Gastrocnemius medialis (tissue), 4 donors: Measurements from ENCODE around the gene SLC25A11. TPM values are rescaled to one million over a fixed set of nuclear protein-coding genes. Genes with fewer than 3 reads are reported as not detected.

ENCODE experiments used
- ATAC-seq, 2 donors: fragments of 150-250 bp; one replicate each; pipeline ENCODE4 v1.9.1; 2016
- DNase-seq, 2 donors: peaks; one replicate each; pipeline ENCODE4 v3.0.0-alpha.2; 2019
- H3K27ac ChIP-seq, 4 donors: fragments of 200-600 bp; sonication (generic); 1 replicate in 1 of 4; 2 replicates in 3 of 4; pipeline ENCODE4 v1.5.1; 2016 to 2018; ENCODE audit warnings: mild to moderate bottlenecking in 2 of 4, moderate library complexity in 1 of 4
- H3K27me3 ChIP-seq, 3 donors: fragments of 200-600 bp; sonication (generic) in 2 of 3; 1 replicate in 1 of 3; 2 replicates in 2 of 3; pipeline versions ENCODE4 v1.5.1 to v1.6.0; 2016 to 2019; ENCODE audit warnings: mild to moderate bottlenecking in 1 of 3, moderate library complexity in 1 of 3
- H3K36me3 ChIP-seq, 2 donors: fragments of 200-600 bp; sonication (generic) in 1 of 2; one replicate each; pipeline ENCODE4 v1.5.1; 2017 to 2018
- H3K4me1 ChIP-seq, 2 donors: fragments of 200-600 bp; sonication (generic) in 1 of 2; one replicate each; pipeline ENCODE4 v1.5.1; 2016 to 2017; ENCODE audit warnings: mild to moderate bottlenecking in 2 of 2
- H3K4me3 ChIP-seq, 4 donors: fragments of 200-600 bp; sonication (generic) in 3 of 4; 1 replicate in 1 of 4; 2 replicates in 3 of 4; pipeline ENCODE4 v1.5.1; 2016 to 2019; ENCODE audit warnings: mild to moderate bottlenecking in 2 of 4
- H3K9me3 ChIP-seq, 3 donors: fragments of 200-600 bp; sonication (generic) in 2 of 3; 1 replicate in 1 of 3; 2 replicates in 2 of 3; pipeline ENCODE4 v1.5.1; 2016 to 2019
- POLR2A ChIP-seq, 2 donors: fragments of 450-650 bp; IDR thresholded peaks; one replicate each; pipeline ENCODE4 v1.6.1; 2017; ENCODE audit warnings: antibody characterized with exemption in 2 of 2, mild to moderate bottlenecking in 2 of 2, moderate library complexity in 2 of 2
- in situ Hi-C, 4 donors: fragments of 200-750 bp; cut with MboI; loops; one replicate each; pipeline versions ENCODE4 v1.15.0 to v1.8.0; 2017; ENCODE audit warnings: low sequenced_read_pairs in 4 of 4
- intact Hi-C: fragments of 100-400 bp; cut with DNase I; formaldehyde crosslinking; loops from one replicate; pipeline ENCODE4 v1.15.1; 2023; ENCODE audit warnings: low total_unique reads
- total RNA-seq, 4 donors: library from RNA; depleted of rRNA; stranded (reverse); fragments of >200 nt; gene quantifications; one replicate each; pipeline versions ENCODE4 v1.1.0 to v1.2.3, GENCODE V29; 2016
- TF ChIP-seq, protein P1 (sequence below), 5 experiments: fragments of 450-650 bp in 3 of 5; fragments of 200-600 bp in 2 of 5; sonication (generic) in 2 of 5; IDR thresholded peaks in 4 of 5; conservative IDR thresholded peaks in 1 of 5; 1 replicate in 4 of 5; 2 replicates in 1 of 5; pipeline ENCODE4 v1.5.1; 2016 to 2019; ENCODE audit warnings: antibody characterized with exemption in 5 of 5, mild to moderate bottlenecking in 3 of 5, moderate library complexity in 3 of 5

Gene SLC25A11
- total RNA-seq, 4 donors from 2014 or later, result 52.6 to 106 (median 81.7) TPM

DNA sequence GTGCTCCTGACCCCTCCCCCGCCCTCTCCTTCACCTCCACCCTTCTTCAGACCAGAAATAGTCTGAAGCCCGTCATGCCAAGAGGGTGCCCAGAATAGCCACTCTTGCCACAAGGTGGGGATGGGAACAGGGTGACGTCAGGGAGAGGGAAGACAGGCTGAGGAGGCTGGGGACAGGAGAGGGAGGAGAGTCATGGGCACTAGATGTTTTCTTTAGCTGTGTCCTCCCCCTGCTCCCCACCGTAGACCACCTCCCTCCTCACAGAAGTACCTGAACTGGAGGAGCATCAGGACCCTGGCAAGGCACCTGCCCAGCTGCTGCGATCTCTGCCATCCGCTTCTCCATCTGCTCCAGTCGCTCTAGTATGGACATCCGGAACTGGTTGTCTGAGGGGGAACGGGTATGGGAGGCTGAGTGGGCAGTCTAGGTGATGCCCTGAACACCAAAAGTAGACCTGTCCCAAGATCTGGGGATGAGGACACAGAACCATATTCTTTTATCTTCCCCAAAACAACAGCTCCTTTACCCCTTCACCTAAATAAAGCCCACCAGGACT, 34.3 kb upstream of the SLC25A11 start:
- Histone ChIP-seq H3K4me1 (peaks cover 27 to 42% of the 10 kb centered on the region in 2 donors), H3K4me3 (peak overlapping the region in 2 of 4 donors; percentile 11 to 14), H3K36me3 (peaks cover 0 to 68% of the 10 kb centered on the region in 2 donors), H3K9me3 (no peaks in the 10 kb centered on the region), H3K27ac (peak overlapping the region; percentile 88 to 95 (median 94)), H3K27me3 (no peaks in the 10 kb centered on the region)
- DNase-seq, result peak; percentile 81 to 94
- intact Hi-C loops (loop anchor here (1.0 kb wide), 1 partner anchor 27 kb away; no protein-coding TSS in a partner anchor), in situ Hi-C loops (no loop called here)
- TF ChIP-seq, protein P1, sequence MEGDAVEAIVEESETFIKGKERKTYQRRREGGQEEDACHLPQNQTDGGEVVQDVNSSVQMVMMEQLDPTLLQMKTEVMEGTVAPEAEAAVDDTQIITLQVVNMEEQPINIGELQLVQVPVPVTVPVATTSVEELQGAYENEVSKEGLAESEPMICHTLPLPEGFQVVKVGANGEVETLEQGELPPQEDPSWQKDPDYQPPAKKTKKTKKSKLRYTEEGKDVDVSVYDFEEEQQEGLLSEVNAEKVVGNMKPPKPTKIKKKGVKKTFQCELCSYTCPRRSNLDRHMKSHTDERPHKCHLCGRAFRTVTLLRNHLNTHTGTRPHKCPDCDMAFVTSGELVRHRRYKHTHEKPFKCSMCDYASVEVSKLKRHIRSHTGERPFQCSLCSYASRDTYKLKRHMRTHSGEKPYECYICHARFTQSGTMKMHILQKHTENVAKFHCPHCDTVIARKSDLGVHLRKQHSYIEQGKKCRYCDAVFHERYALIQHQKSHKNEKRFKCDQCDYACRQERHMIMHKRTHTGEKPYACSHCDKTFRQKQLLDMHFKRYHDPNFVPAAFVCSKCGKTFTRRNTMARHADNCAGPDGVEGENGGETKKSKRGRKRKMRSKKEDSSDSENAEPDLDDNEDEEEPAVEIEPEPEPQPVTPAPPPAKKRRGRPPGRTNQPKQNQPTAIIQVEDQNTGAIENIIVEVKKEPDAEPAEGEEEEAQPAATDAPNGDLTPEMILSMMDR (IDR thresholded peaks at IDR 0.05 in 4 of 5, conservative IDR thresholded peaks at IDR 0.05 in 1 of 5), result no peak
- TF ChIP-seq POLR2A (IDR thresholded peaks at IDR 0.05), result peak; percentile 80 to 83
- ATAC-seq, result peak; percentile 96

DNA sequence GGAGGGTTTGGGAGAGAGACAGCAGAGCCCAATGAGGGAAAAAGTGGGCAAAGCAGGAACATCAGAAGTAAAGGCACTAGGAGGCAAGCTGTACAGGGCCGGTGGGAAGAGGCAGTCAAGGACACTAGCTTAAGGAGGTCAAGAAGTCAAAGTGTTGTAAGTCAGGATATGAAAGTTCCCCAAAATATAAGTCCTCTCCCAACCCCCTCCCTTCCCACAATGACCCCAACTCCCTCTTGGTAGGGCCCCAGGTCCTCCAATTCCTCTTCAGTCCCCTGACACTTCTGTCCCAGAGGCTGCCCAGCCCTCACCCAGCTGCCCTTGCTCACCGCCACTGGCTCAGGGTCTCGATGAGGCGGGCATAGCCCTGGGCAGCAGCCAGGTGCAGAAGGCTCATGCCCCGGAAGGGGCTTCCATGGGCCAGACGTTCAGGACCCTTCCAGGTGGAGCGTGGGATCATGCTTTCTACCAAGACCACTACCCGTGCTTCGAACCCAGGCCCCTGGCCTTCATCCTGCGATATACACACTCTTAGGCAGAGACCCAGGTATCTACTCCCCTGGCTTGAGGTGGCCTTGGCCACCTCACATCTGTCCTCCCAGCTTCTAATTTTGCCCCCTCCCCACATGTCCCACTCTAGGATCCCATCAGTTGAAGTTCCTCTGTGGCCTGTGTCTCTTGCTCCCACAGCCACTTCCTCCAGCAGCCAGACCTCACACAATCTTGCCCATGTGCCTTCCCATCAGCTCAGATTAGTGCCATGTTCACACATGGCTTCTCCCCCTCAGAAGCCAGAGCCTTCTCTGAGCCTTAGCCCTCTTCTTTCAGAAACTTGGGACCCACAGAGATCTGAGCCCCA, 33.6 kb upstream of the SLC25A11 start:
- Histone ChIP-seq H3K9me3 (no peaks in the 10 kb centered on the region), H3K36me3 (peaks cover 0 to 62% of the 10 kb centered on the region in 2 donors), H3K27me3 (no peaks in the 10 kb centered on the region), H3K4me1 (peaks cover 34 to 49% of the 10 kb centered on the region in 2 donors), H3K27ac (peak overlapping the region; percentile 88 to 95 (median 94)), H3K4me3 (peak overlapping the region in 2 of 4 donors; percentile 6 to 14)
- intact Hi-C loops (loop anchor here (1.0 kb wide), 1 partner anchor 28 kb away; no protein-coding TSS in a partner anchor), in situ Hi-C loops (no loop called here)
- no peak for DNase-seq
- peak; percentile 1 to 15 for ATAC-seq
- no peak for TF ChIP-seq POLR2A (IDR thresholded peaks at IDR 0.05)
- TF ChIP-seq, protein P1 (IDR thresholded peaks at IDR 0.05 in 4 of 5, conservative IDR thresholded peaks at IDR 0.05 in 1 of 5), result no peak

DNA sequence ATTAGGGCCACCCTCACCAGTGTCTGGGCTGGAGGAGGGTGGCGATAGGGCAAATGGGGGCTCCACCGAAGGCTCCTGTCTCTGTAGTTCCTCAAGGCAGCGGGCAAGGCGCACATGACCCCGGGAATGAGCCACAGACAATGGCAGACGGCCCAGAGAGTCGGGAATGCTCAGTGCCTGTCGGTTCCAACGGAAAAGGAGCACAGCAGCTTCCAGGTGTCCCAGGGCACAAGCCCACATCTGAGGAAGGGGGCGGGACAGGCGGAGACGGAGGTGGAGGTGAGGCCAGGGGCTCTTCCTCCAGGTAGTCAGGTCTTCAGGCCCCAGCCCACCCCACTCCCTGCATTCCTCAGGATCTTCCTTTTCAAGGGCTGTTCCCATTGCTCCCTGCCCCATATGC, 32.9 kb upstream of the SLC25A11 start:
- no peak for TF ChIP-seq POLR2A (IDR thresholded peaks at IDR 0.05)
- TF ChIP-seq, protein P1 (IDR thresholded peaks at IDR 0.05 in 4 of 5, conservative IDR thresholded peaks at IDR 0.05 in 1 of 5), result no peak
- Histone ChIP-seq H3K36me3 (peaks cover 0 to 54% of the 10 kb centered on the region in 2 donors), H3K9me3 (no peaks in the 10 kb centered on the region), H3K27me3 (no peaks in the 10 kb centered on the region), H3K4me1 (peaks cover 41 to 55% of the 10 kb centered on the region in 2 donors), H3K4me3 (no peak overlapping the region), H3K27ac (peak overlapping the region; percentile 88 to 95 (median 94))
- intact Hi-C loops (no loop called here), in situ Hi-C loops (no loop called here)
- DNase-seq (peak in 1 of 2 donors; percentile 70), ATAC-seq (no peak)

DNA sequence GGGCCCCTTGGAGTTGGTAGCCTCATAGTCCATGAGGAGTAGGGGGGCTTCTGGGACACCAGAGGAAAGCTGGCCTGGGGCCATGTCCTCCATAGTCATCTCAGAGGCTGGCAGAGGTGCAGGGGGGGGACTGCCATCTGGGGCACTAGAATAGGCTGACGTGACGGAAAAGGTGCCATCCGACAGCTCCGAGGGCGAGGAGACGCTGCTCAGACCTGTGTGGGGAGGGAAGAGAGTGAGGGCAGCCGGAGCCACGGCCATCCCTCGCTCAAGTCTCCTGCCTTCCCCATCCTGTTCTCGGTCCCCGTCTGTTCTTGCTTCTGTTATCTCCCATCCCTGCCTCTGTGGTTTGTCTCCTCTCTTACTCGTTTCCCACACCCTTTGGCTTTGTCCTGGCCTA, 32.5 kb upstream of the SLC25A11 start:
- in situ Hi-C loops, result no loop called here
- ATAC-seq, result no peak
- H3K36me3 ChIP-seq, result peaks cover 0 to 50% of the 10 kb centered on the region in 2 donors

More for the DNA sequence above, 32.5 kb upstream of the SLC25A11 start:
- intact Hi-C loops, result no loop called here
- no peaks in the 10 kb centered on the region for H3K9me3 ChIP-seq
- H3K4me1 ChIP-seq, result peaks cover 41 to 55% of the 10 kb centered on the region in 2 donors
- no peak for TF ChIP-seq POLR2A (IDR thresholded peaks at IDR 0.05)
- TF ChIP-seq, protein P1 (IDR thresholded peaks at IDR 0.05 in 4 of 5, conservative IDR thresholded peaks at IDR 0.05 in 1 of 5), result no peak
- H3K4me3 ChIP-seq, result no peak overlapping the region
- peak overlapping the region; percentile 88 to 95 (median 94) for H3K27ac ChIP-seq
- DNase-seq, result peak in 1 of 2 donors; percentile 22
- H3K27me3 ChIP-seq, result no peaks in the 10 kb centered on the region
